ENCODE data around the gene ZNF148.

DNA sequence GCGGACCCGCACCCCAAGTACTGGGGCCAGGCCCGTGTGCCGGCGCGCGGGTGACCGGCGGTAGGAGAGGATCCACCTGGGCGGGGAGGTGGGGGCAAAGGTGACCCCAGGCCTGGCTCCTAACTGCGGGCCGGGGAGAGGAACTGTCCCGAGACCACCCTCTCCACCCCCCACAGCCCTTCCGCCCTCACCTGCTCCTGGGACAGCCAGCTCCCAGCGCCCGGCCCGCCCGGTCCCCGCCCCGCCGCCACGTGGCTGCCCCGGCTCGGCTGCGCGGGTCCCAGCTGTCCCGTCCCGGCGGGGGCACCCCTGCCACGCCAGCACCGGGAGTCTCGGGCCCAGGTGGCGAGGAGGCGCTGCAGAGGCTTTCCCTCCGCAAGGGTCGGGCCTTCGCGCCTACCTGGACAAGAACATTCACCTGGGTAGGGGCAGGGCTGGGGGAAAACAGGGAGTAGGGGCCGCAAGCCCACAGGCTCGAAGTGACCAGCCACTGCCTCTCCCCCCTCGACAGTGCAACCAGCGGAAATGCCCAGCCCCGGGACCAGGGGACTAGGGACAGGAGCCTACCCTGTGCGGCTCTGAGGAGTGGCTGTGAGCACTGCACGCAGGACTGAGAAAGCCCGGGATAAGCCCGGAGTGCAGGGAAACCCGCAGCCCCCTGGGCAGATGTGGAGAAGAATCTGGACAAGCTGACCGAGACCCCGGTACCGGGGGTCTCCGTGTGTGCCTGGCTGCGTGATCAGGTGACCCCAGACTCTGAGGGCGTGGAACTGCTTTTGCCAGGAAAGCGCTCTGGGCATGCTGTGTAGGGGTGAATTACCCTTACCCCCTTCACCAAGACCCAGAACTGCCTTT, 162.4 kb downstream of the ZNF148 start, which contains the start of gene SLC12A8:
- TF ChIP-seq EZH2 (IDR thresholded peaks at IDR 0.05; ENCODE audit: insufficient read depth, low read length), result no peak
- TF ChIP-seq, protein P1, sequence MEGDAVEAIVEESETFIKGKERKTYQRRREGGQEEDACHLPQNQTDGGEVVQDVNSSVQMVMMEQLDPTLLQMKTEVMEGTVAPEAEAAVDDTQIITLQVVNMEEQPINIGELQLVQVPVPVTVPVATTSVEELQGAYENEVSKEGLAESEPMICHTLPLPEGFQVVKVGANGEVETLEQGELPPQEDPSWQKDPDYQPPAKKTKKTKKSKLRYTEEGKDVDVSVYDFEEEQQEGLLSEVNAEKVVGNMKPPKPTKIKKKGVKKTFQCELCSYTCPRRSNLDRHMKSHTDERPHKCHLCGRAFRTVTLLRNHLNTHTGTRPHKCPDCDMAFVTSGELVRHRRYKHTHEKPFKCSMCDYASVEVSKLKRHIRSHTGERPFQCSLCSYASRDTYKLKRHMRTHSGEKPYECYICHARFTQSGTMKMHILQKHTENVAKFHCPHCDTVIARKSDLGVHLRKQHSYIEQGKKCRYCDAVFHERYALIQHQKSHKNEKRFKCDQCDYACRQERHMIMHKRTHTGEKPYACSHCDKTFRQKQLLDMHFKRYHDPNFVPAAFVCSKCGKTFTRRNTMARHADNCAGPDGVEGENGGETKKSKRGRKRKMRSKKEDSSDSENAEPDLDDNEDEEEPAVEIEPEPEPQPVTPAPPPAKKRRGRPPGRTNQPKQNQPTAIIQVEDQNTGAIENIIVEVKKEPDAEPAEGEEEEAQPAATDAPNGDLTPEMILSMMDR (IDR thresholded peaks at IDR 0.05; ENCODE audit: insufficient read depth, low read depth, low read length), result no peak

Data from astrocyte (in vitro differentiated cells and primary cell).